ENCODE measurements around the gene OR9Q1.
"Not testable (repeated sequence)": the region's sequence is repeated elsewhere in the genome, so short reads cannot be mapped to it uniquely, and the experiment has no call there.

OR9Q1 gene

DNA sequence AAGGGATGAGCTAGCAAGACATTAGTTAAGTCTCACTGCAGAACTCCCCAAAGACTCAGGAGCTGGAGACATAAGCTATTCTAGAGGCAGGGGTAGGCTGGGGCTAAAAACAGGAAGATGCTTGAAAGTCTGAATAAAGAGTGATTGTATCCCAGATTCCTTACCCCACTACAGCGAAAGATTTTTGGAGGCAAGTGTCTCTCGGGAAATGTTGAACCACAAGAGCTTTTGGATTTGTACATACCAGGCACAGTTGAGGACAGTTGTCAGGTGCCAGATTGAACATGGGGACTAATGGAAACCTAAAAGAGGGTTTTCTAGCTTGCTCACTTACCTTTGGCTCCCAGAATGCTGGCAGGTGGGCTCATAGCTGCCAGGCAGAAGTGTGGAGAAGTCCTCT, 43.5 kb upstream of the OR9Q1 start:
- H3K4me3 ChIP-seq (ENCODE audit: low read length), result no peak overlapping the region
- TF ChIP-seq, protein P1, sequence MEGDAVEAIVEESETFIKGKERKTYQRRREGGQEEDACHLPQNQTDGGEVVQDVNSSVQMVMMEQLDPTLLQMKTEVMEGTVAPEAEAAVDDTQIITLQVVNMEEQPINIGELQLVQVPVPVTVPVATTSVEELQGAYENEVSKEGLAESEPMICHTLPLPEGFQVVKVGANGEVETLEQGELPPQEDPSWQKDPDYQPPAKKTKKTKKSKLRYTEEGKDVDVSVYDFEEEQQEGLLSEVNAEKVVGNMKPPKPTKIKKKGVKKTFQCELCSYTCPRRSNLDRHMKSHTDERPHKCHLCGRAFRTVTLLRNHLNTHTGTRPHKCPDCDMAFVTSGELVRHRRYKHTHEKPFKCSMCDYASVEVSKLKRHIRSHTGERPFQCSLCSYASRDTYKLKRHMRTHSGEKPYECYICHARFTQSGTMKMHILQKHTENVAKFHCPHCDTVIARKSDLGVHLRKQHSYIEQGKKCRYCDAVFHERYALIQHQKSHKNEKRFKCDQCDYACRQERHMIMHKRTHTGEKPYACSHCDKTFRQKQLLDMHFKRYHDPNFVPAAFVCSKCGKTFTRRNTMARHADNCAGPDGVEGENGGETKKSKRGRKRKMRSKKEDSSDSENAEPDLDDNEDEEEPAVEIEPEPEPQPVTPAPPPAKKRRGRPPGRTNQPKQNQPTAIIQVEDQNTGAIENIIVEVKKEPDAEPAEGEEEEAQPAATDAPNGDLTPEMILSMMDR (conservative IDR thresholded peaks at IDR 0.05; ENCODE audit: low read length), result no peak
- no peak for DNase-seq (ENCODE audit: low read depth)

GRCh38 chr11:57981536-57981935, 42.1 kb upstream of the OR9Q1 start:
- TF ChIP-seq, protein P1 (conservative IDR thresholded peaks at IDR 0.05; ENCODE audit: low read length), result no peak
- DNase-seq (ENCODE audit: low read depth), result no peak

DNA sequence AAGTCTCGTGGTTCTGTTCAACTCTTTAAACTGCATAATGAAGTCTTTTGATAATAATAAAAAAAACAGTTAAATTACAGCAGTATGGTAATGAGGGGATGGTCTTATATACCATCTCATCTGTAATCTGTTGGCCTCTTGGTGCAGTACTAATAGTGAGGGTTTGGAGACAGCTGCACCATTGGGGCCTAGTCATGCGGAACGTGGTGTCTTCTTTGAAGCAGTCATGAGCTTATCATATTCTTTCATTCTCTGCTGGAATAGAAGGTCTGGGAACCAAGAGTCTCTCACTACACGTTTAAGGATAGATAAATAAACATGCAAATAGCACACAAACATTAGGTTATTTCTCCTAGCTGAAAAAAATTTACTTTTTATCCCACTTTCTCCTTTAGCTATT, 40.9 kb upstream of the OR9Q1 start:
- H3K4me3 ChIP-seq (ENCODE audit: low read length), result no peak overlapping the region
- DNase-seq (ENCODE audit: low read depth), result no peak
- TF ChIP-seq, protein P1 (conservative IDR thresholded peaks at IDR 0.05; ENCODE audit: low read length), result no peak

More at GRCh38 chr11:57981536-57981935, 42.1 kb upstream of the OR9Q1 start:
- no peak overlapping the region for H3K4me3 ChIP-seq (ENCODE audit: low read length)

DNA sequence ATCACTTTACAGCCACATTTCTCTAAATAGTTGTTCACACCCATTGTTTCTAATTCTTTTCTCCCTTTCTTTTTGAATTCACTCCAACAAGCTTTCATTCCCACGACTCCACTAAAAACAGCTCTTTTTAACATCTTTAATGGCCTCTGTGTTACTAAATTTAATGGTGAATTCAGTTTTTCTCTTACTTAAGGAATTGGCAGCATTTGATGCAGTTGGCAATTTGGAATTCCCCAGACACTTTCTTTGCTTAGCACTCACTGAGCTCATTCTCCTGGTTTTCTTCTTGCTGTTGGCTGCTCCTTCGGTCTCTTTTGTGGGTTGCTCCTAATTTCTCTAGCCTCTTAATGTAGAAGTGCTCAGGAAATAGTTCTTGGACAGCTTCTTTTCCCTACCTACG, 40.5 kb upstream of the OR9Q1 start:
- no peak overlapping the region for H3K4me3 ChIP-seq (ENCODE audit: low read length)
- TF ChIP-seq, protein P1 (conservative IDR thresholded peaks at IDR 0.05; ENCODE audit: low read length), result no peak
- DNase-seq (ENCODE audit: low read depth), result no peak

DNA sequence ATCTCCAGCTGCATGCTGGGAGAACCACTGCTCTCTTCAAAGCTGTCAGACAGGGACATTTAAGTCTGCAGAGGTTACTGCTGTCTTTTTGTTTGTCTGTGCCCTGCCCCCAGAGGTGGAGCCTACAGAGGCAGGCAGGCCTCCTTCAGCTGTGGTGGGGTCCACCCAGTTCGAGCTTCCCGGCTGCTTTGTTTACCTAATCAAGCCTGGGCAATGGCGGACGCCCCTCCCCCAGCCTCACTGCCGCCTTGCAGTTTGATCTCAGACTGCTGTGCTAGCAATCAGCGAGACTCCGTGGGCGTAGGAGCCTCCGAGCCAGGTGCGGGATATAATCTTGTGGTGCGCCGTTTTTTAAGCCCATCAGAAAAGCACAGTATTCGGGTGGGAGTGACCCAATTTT, 24.2 kb upstream of the OR9Q1 start:
- DNase-seq (ENCODE audit: low read depth); H3K4me3 ChIP-seq (ENCODE audit: low read length): not testable (repeated sequence)

DNA sequence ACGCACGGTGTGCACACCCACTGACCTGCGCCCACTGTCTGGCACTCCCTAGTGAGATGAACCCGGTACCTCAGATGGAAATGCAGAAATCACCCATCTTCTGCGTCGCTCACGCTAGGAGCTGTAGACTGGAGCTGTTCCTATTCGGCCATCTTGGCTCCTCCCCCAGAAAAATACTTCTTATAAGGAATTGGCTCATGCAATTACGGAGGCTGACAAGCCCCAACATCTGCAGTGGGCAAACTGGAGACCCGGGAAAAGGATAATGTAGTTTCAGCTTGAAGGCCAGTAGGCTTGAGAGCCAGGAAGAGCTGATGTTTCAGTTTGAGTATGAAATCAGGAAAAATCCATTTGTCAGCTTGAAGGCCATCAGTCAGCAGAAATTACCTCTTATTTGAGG, 23.7 kb upstream of the OR9Q1 start:
- DNase-seq (ENCODE audit: low read depth); H3K4me3 ChIP-seq (ENCODE audit: low read length): not testable (repeated sequence)

- TF ChIP-seq, protein P1 (conservative IDR thresholded peaks at IDR 0.05; ENCODE audit: low read length), result no peak
- no peak for DNase-seq (ENCODE audit: low read depth)
- no peak overlapping the region for H3K4me3 ChIP-seq (ENCODE audit: low read length)
Observed at GRCh38 chr11:58000699-58001098, 23.0 kb upstream of the OR9Q1 start.

DNA sequence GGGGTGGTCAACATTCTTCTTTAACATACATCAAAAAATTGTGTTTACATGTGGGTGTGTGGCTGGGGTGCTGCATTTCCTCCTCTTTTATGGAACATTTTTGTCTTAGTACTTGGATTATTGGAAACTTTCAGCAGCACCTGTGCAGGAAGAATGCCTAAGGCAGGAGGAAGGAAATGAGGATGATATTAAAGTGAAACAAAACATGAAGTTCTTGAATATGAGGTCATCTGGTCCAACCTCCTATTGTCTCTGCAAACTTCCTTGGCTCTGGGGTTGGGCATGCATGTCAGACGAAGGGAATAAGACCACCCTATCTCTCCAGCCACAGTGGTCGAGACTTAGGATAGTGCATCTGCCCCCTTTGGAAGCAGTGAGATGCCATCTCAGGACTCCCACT, 20.6 kb upstream of the OR9Q1 start:
- H3K4me3 ChIP-seq (ENCODE audit: low read length), result no peak overlapping the region
- no peak for DNase-seq (ENCODE audit: low read depth)
- TF ChIP-seq, protein P1 (conservative IDR thresholded peaks at IDR 0.05; ENCODE audit: low read length), result no peak
